IMR-90 (cell line): ENCODE data around the gene LDB2. TPM values are rescaled to one million over a fixed set of nuclear protein-coding genes. Genes with fewer than 3 reads are reported as not detected.

ENCODE experiments used
- ATAC-seq: fragments of 200-7000 bp; cut with Tn5 transposase; 2 replicates; pipeline ENCODE4 v1.9.1; 2020; ENCODE audit warnings: low read depth, mild to moderate bottlenecking, moderate library complexity
- BruUV-seq: library from RNA; stranded (reverse); fragments of 400-500 nt; replicated peaks from 2 replicates; lab custom pipeline; 2021; lab: Mats Ljungman, UMichigan
- CTCF ChIA-PET: fragments of 300-600 bp; formaldehyde crosslinking; extraction: SDS; loops from one replicate; lab custom pipeline; 2021; ENCODE audit warnings: antibody characterized with exemption; lab: Yijun Ruan, JAX
- POLR2A ChIA-PET: fragments of 300-600 bp; sonication (Branson Sonifier 250); formaldehyde crosslinking; loops from one replicate; lab custom pipeline; 2022; ENCODE audit warnings: antibody characterized with exemption; ENCODE audit not compliant: unreplicated experiment; lab: Charles Lee
- DNase-seq: peaks from one replicate; pipeline ENCODE4 v3.0.0; 2013
- H2AFZ ChIP-seq: replicated peaks from 2 replicates; pipeline ENCODE3; 2013; ENCODE audit warnings: low read length, mild to moderate bottlenecking; ENCODE audit not compliant: poor library complexity
- H2AK5ac ChIP-seq: 2 replicates; pipeline ENCODE4 v1.6.1; 2013; ENCODE audit warnings: low read depth, low read length, inconsistent platforms
- H2AK9ac ChIP-seq: replicated peaks from 2 replicates; pipeline ENCODE3; 2013; ENCODE audit warnings: mild to moderate bottlenecking, low read depth, low read length, moderate library complexity; ENCODE audit not compliant: poor library complexity
- H2BK120ac ChIP-seq: 2 replicates; pipeline ENCODE4 v1.6.1; 2013; ENCODE audit warnings: low read depth, low read length, inconsistent platforms
- H2BK15ac ChIP-seq: 3 replicates; pipeline ENCODE4 v1.6.1; 2013; ENCODE audit warnings: low read depth, low read length, inconsistent platforms
- H2BK20ac ChIP-seq: 2 replicates; pipeline ENCODE4 v1.6.1; 2013; ENCODE audit warnings: low read depth, mild to moderate bottlenecking, inconsistent platforms, low read length, moderate library complexity
- H2BK5ac ChIP-seq: 2 replicates; pipeline ENCODE4 v1.6.1; 2013; ENCODE audit warnings: mild to moderate bottlenecking, low read depth, low read length, inconsistent platforms; ENCODE audit not compliant: poor library complexity, severe bottlenecking
- H3K14ac ChIP-seq: replicated peaks from 2 replicates; pipeline ENCODE4 v1.6.1; 2013; ENCODE audit warnings: low read depth, low read length, inconsistent platforms
- H3K18ac ChIP-seq: 2 replicates; pipeline ENCODE4 v1.6.1; 2013; ENCODE audit warnings: low read depth, low read length, control low read depth
- H3K23ac ChIP-seq: 2 replicates; pipeline ENCODE4 v1.6.1; 2013; ENCODE audit warnings: low read depth, low read length, inconsistent platforms
- H3K27ac ChIP-seq: 2 replicates; pipeline ENCODE4 v1.5.1; 2013; ENCODE audit warnings: mild to moderate bottlenecking, control low read depth, low read length; ENCODE audit not compliant: insufficient read depth
- H3K27me3 ChIP-seq: 2 replicates; pipeline ENCODE4 v1.6.1; 2013; ENCODE audit warnings: low read length; ENCODE audit not compliant: control insufficient read depth, insufficient read depth
- H3K36me3 ChIP-seq: 2 replicates; pipeline ENCODE4 v1.6.1; 2013; ENCODE audit warnings: low read length, mixed read lengths; ENCODE audit not compliant: control insufficient read depth, insufficient read depth
- H3K4ac ChIP-seq: 2 replicates; pipeline ENCODE4 v1.6.1; 2013; ENCODE audit warnings: low read depth, low read length, inconsistent platforms
- H3K4me1 ChIP-seq: 2 replicates; pipeline ENCODE4 v1.6.1; 2013; ENCODE audit warnings: low read length, mixed read lengths; ENCODE audit not compliant: control insufficient read depth, insufficient read depth
- H3K4me2 ChIP-seq: 2 replicates; pipeline ENCODE4 v1.6.1; 2013; ENCODE audit warnings: low read depth, mild to moderate bottlenecking, control low read depth, low read length, moderate library complexity
- H3K4me3 ChIP-seq: 2 replicates; pipeline ENCODE4 v1.5.1; 2013; ENCODE audit warnings: low read depth, mild to moderate bottlenecking, control low read depth, low read length, moderate library complexity; ENCODE audit not compliant: insufficient read depth
- H3K56ac ChIP-seq: 2 replicates; pipeline ENCODE4 v1.6.1; 2013; ENCODE audit warnings: low read length, inconsistent platforms; ENCODE audit not compliant: insufficient read depth; ENCODE audit errors: extremely low read depth
- H3K79me1 ChIP-seq, 2 experiments: 2 replicates each; pipeline ENCODE4 v1.6.1; 2013; ENCODE audit warnings: low read length in 2 of 2, inconsistent platforms in 1 of 2, low read depth in 1 of 2
- H3K9ac ChIP-seq: 2 replicates; pipeline ENCODE4 v1.6.1; 2013; ENCODE audit warnings: low read depth, low read length, control low read depth
- H3K9me1 ChIP-seq: 2 replicates; pipeline ENCODE4 v1.6.1; 2013; ENCODE audit warnings: low read length, inconsistent platforms; ENCODE audit not compliant: insufficient read depth
- H3K9me3 ChIP-seq: 2 replicates; pipeline ENCODE4 v1.6.1; 2013; ENCODE audit warnings: low read length; ENCODE audit not compliant: control insufficient read depth, insufficient read depth
- H4K20me1 ChIP-seq: 2 replicates; pipeline ENCODE4 v1.6.1; 2013; ENCODE audit warnings: low read length, inconsistent platforms; ENCODE audit not compliant: insufficient read depth
- H4K5ac ChIP-seq: 2 replicates; pipeline ENCODE4 v1.6.1; 2013; ENCODE audit warnings: mild to moderate bottlenecking, low read depth, low read length, control low read depth
- H4K8ac ChIP-seq, 2 experiments: 2 replicates each; pipeline ENCODE4 v1.6.1; 2013; ENCODE audit warnings: low read depth in 2 of 2, low read length in 2 of 2, control low read depth in 1 of 2, inconsistent platforms in 1 of 2
- H4K91ac ChIP-seq: 2 replicates; pipeline ENCODE4 v1.6.1; 2013; ENCODE audit warnings: low read depth, low read length, inconsistent platforms; ENCODE audit not compliant: insufficient read depth
- CEBPB ChIP-seq: IDR thresholded peaks from 2 replicates; pipeline ENCODE4 v1.6.1; 2012; ENCODE audit warnings: low read depth, low read length, improper control_type of control experiment
- CHD1 ChIP-seq: IDR thresholded peaks from 2 replicates; pipeline ENCODE4 v1.6.1; 2012; ENCODE audit warnings: low read depth, low read length, improper control_type of control experiment
- MAFK ChIP-seq: IDR thresholded peaks from 2 replicates; pipeline ENCODE4 v1.6.1; 2012; ENCODE audit warnings: low read depth, low read length, improper control_type of control experiment
- MAZ ChIP-seq: IDR thresholded peaks from 2 replicates; pipeline ENCODE4 v1.6.1; 2012; ENCODE audit warnings: low read depth, mild to moderate bottlenecking, low read length, improper control_type of control experiment, moderate library complexity, borderline replicate concordance
- POLR2A ChIP-seq: IDR thresholded peaks from 2 replicates; pipeline ENCODE4 v1.6.1; 2012; ENCODE audit warnings: mild to moderate bottlenecking, low read depth, low read length
- RAD21 ChIP-seq: IDR thresholded peaks from 2 replicates; pipeline ENCODE4 v1.6.1; 2012; ENCODE audit warnings: low read length, improper control_type of control experiment
- RCOR1 ChIP-seq: IDR thresholded peaks from 2 replicates; pipeline ENCODE4 v1.6.1; 2012; ENCODE audit warnings: mild to moderate bottlenecking, low read length, improper control_type of control experiment; ENCODE audit not compliant: insufficient replicate concordance
- WGBS, 2 experiments: methylation state at CpG; one replicate each; pipeline versions ENCODE4 v1.1.5 to v1.1.7; 2013; ENCODE audit warnings: missing lambda C conversion rate in 2 of 2; ENCODE audit not compliant: insufficient read length in 1 of 2; ENCODE audit errors: extremely low coverage in 2 of 2; 5-methylcytosine and 5-hydroxymethylcytosine counted together
- dilution Hi-C: fragments of 300-500 bp; cut with HindIII; formaldehyde crosslinking; loops from one replicate; pipeline ENCODE4 v1.14.3; 2018; ENCODE audit warnings: low sequenced_read_pairs; ENCODE audit not compliant: unreplicated experiment
- in situ Hi-C: fragments of 300-500 bp; cut with MboI; formaldehyde crosslinking; loops from 3 replicates; pipeline ENCODE4 v1.14.3; 2019; ENCODE audit warnings: low sequenced_read_pairs, inconsistent platforms, mixed read lengths
- intact Hi-C: fragments of 100-400 bp; cut with micrococcal nuclease; formaldehyde crosslinking; loops from 2 replicates; pipeline ENCODE4 v1.10.0; 2022
- polyA plus RNA-seq, 3 experiments: library from polyadenylated mRNA; depleted of rRNA; stranded (reverse); fragments of >200 nt; gene quantifications; 2 replicates each; pipeline ENCODE4 v1.2.3, GENCODE V29; 2012; ENCODE audit warnings: low replicate concordance in 1 of 3
- total RNA-seq: library from RNA; depleted of rRNA; stranded (reverse); fragments of >200 nt; gene quantifications from 2 replicates; pipeline ENCODE4 v1.2.3, GENCODE V29; 2012
- TF ChIP-seq, protein P1 (sequence below): fragments of 150-350 bp; IDR thresholded peaks from 2 replicates; pipeline ENCODE4 v1.6.1; 2016; ENCODE audit warnings: low read depth, mild to moderate bottlenecking, low read length, moderate library complexity, borderline replicate concordance

Gene LDB2
- total and polyA plus RNA-seq, 2 of the 4 experiments (the other 2 are of a cell fraction), result 67.9 to 116 TPM

DNA sequence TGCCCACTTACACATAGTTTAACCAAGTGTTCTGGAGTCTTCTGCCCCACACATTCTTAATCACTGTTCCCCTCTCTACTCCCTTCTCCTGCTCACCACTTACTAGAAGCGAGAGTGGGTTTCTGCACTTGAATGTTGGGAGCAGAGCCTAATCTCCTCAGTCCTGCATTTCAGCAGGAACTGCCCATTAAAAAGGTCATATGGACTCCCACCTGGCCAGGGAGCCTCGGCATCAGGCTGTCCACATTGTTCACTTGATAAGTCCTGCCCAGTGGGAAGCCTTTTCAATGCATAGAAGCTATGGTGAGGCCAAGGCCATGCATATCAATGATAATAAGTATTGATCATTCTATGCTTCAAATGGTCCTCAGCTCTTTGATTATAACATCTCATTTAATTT lies 144.3 kb downstream of the LDB2 start:
- H3K27ac ChIP-seq, result no peak overlapping the region
- H2AFZ ChIP-seq, result no peak overlapping the region
- ATAC-seq (no peak), DNase-seq (no peak)
- ChIA-PET CTCF (no interaction called here), POLR2A (no interaction called here)
- H3K23ac ChIP-seq, result no peak overlapping the region
- H4K8ac ChIP-seq, result no peak overlapping the region
- peaks cover 3% of the 10 kb centered on the region for H3K36me3 ChIP-seq
- H3K27me3 ChIP-seq, result no peaks in the 10 kb centered on the region
- no peak overlapping the region for H3K9ac ChIP-seq
- no CpG with 5 or more reads among the region's 2 CpGs for WGBS, 2 experiments
- H3K4ac ChIP-seq, result no peak overlapping the region
- no peak overlapping the region for H3K4me3 ChIP-seq
- H3K4me2 ChIP-seq, result no peak overlapping the region
- H3K14ac ChIP-seq, result no peak overlapping the region
- H2BK15ac ChIP-seq, result no peak overlapping the region
- in situ Hi-C loops, result no loop called here
- no peaks in the 10 kb centered on the region for H3K79me1 ChIP-seq
- H2AK5ac ChIP-seq, result no peak overlapping the region
- no peak overlapping the region for H3K56ac ChIP-seq
- H2BK5ac ChIP-seq, result no peak overlapping the region
- no peaks in the 10 kb centered on the region for H4K20me1 ChIP-seq
- no peak overlapping the region for H2AK9ac ChIP-seq
- TF ChIP-seq MAZ (no peak), CEBPB (no peak), RCOR1 (no peak), CHD1 (no peak), POLR2A (no peak), MAFK (no peak), RAD21 (no peak)
- TF ChIP-seq, protein P1, sequence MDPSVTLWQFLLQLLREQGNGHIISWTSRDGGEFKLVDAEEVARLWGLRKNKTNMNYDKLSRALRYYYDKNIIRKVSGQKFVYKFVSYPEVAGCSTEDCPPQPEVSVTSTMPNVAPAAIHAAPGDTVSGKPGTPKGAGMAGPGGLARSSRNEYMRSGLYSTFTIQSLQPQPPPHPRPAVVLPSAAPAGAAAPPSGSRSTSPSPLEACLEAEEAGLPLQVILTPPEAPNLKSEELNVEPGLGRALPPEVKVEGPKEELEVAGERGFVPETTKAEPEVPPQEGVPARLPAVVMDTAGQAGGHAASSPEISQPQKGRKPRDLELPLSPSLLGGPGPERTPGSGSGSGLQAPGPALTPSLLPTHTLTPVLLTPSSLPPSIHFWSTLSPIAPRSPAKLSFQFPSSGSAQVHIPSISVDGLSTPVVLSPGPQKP, result no peak
- H3K9me3 ChIP-seq, result no peaks in the 10 kb centered on the region
- no TSS peak for BruUV-seq
- H3K9me1 ChIP-seq, result peaks cover 3% of the 10 kb centered on the region; the same call in 1 of the 2 replicates
- dilution Hi-C loops, result no loop called here
- no peak overlapping the region for H4K5ac ChIP-seq
- H3K4me1 ChIP-seq, result no peaks in the 10 kb centered on the region
- no peak overlapping the region for H3K18ac ChIP-seq
- intact Hi-C loops, result loop anchor here (10.0 kb wide), 1 partner anchor 239 kb away; no protein-coding TSS in a partner anchor
- H4K91ac ChIP-seq, result no peak overlapping the region
- no peak overlapping the region for H2BK20ac ChIP-seq
- H2BK120ac ChIP-seq, result no peak overlapping the region
